HCT116 (cell line): ENCODE measurements around the gene WAS. TPM values are rescaled to one million over a fixed set of nuclear protein-coding genes. Genes with fewer than 3 reads are reported as not detected.

Experiments
- ATAC-seq: fragments of 200-7000 bp; cut with Tn5 transposase; 2 replicates; pipeline ENCODE4 v1.9.1; 2020; ENCODE audit warnings: mild to moderate bottlenecking, moderate library complexity
- BruUV-seq: library from RNA; stranded (reverse); fragments of 400-500 nt; replicated peaks from 2 replicates; lab custom pipeline; 2021; lab: Mats Ljungman, UMichigan
- CTCF ChIA-PET: fragments of 300-600 bp; sonication (Branson Sonifier 250); formaldehyde crosslinking; loops from one replicate; lab custom pipeline; 2021; ENCODE audit warnings: antibody characterized with exemption; lab: Charles Lee
- POLR2A ChIA-PET: fragments of 300-600, 350-600 bp; sonication (Branson Sonifier 250); formaldehyde crosslinking; loops from one replicate; lab custom pipeline; 2021; ENCODE audit warnings: antibody characterized with exemption; lab: Charles Lee
- RAD21 ChIA-PET, 2 experiments: fragments of 300-600 bp; sonication (Branson Sonifier 250); formaldehyde crosslinking; loops; one replicate each; lab custom pipeline; 2023; ENCODE audit warnings: low total read pairs in 2 of 2; ENCODE audit not compliant: uncharacterized antibody in 2 of 2, unreplicated experiment in 2 of 2, low non-redundant PET in 1 of 2; lab: Charles Lee
- DNase-seq: peaks from one replicate; pipeline ENCODE4 v3.0.0-alpha.2; 2010; ENCODE audit warnings: low read depth, low spot score
- H2AFZ ChIP-seq: fragments of 200-600 bp; shearing (Covaris generic), sonication (generic); 2 replicates; pipeline ENCODE4 v1.6.1; 2017; ENCODE audit warnings: low read depth, mixed run types, mixed read lengths, antibody characterized with exemption, low read length; ENCODE audit not compliant: poor library complexity, severe bottlenecking
- H3K27ac ChIP-seq: 2 replicates; pipeline ENCODE4 v1.5.1; 2012; ENCODE audit warnings: low read depth, low read length
- H3K27me3 ChIP-seq: fragments of 200-600 bp; sonication (generic); 2 replicates; pipeline ENCODE4 v1.6.1; 2016; ENCODE audit warnings: mixed run types, low read length, mixed read lengths; ENCODE audit not compliant: insufficient read depth
- H3K36me3 ChIP-seq, 2 experiments: fragments of 200-500 bp in 1 of 2; fragments of 200-600 bp in 1 of 2; sonication (Bioruptor generic) in 1 of 2; sonication (generic) in 1 of 2; 2 replicates each; pipeline versions ENCODE4 v1.5.1 to v1.6.1; 2014 to 2016; ENCODE audit warnings: low read length in 2 of 2, inconsistent platforms in 1 of 2, mixed read lengths in 1 of 2, mixed run types in 1 of 2; ENCODE audit not compliant: insufficient read depth in 2 of 2, control insufficient read depth in 1 of 2
- H3K4me1 ChIP-seq, 2 experiments: fragments of 200-600 bp in 1 of 2; sonication (generic) in 1 of 2; 2 replicates each; pipeline versions ENCODE4 v1.5.1 to v1.6.1; 2012 to 2017; ENCODE audit warnings: low read length in 2 of 2, inconsistent platforms in 1 of 2, mild to moderate bottlenecking in 1 of 2, mixed read lengths in 1 of 2, mixed run types in 1 of 2, moderate library complexity in 1 of 2; ENCODE audit not compliant: insufficient read depth in 2 of 2, control insufficient read depth in 1 of 2
- H3K4me2 ChIP-seq: fragments of 200-600 bp; sonication (generic); 2 replicates; pipeline ENCODE4 v1.6.1; 2017; ENCODE audit warnings: mixed run types, low read length, mixed read lengths
- H3K4me3 ChIP-seq, 2 experiments: fragments of 200-600 bp in 1 of 2; sonication (generic) in 1 of 2; replicated peaks in 1 of 2; 2 replicates each; pipeline ENCODE4 v1.5.1; 2011 to 2016; ENCODE audit warnings: low read length in 2 of 2, control low read depth in 1 of 2, low read depth in 1 of 2, mild to moderate bottlenecking in 1 of 2, mixed read lengths in 1 of 2, mixed run types in 1 of 2
- H3K79me2 ChIP-seq: fragments of 200-600 bp; sonication (generic); 2 replicates; pipeline ENCODE4 v1.6.1; 2017; ENCODE audit warnings: mild to moderate bottlenecking, mixed run types, low read length, moderate library complexity, mixed read lengths; ENCODE audit not compliant: insufficient read depth
- H3K9ac ChIP-seq: fragments of 200-600 bp; sonication (generic); 2 replicates; pipeline ENCODE4 v1.6.1; 2016; ENCODE audit warnings: low read length, mixed read lengths
- H3K9me2 ChIP-seq: fragments of 200-600 bp; sonication (generic), shearing (Covaris generic); 2 replicates; pipeline ENCODE4 v1.6.1; 2017; ENCODE audit warnings: mixed run types, mild to moderate bottlenecking, moderate library complexity; ENCODE audit not compliant: insufficient read depth
- H3K9me3 ChIP-seq, 2 experiments: fragments of 200-500 bp in 1 of 2; fragments of 200-600 bp in 1 of 2; sonication (Bioruptor generic) in 1 of 2; sonication (generic) in 1 of 2; 2 replicates each; pipeline ENCODE4 v1.6.1; 2014 to 2017; ENCODE audit warnings: low read length in 2 of 2, mixed read lengths in 2 of 2, inconsistent platforms in 1 of 2, low read depth in 1 of 2, mild to moderate bottlenecking in 1 of 2, mixed run types in 1 of 2, moderate library complexity in 1 of 2; ENCODE audit not compliant: control insufficient read depth in 1 of 2, insufficient read depth in 1 of 2
- H4K20me1 ChIP-seq: fragments of 200-600 bp; sonication (generic), shearing (Covaris generic); 2 replicates; pipeline ENCODE4 v1.6.1; 2017; ENCODE audit warnings: mixed run types, mild to moderate bottlenecking, moderate library complexity; ENCODE audit not compliant: insufficient read depth
- ATF3 ChIP-seq: IDR thresholded peaks from 2 replicates; pipeline ENCODE4 v1.6.1; 2012
- EGR1 ChIP-seq: IDR thresholded peaks from 2 replicates; pipeline ENCODE4 v1.6.1; 2012; ENCODE audit warnings: low read depth
- ELF1 ChIP-seq: IDR thresholded peaks from 2 replicates; pipeline ENCODE4 v1.6.1; 2012; ENCODE audit warnings: low read depth, borderline replicate concordance
- FOSL1 ChIP-seq: IDR thresholded peaks from 2 replicates; pipeline ENCODE4 v1.6.1; 2012; ENCODE audit warnings: low read depth
- JUND ChIP-seq: IDR thresholded peaks from 2 replicates; pipeline ENCODE4 v1.6.1; 2012
- MAX ChIP-seq: IDR thresholded peaks from 2 replicates; pipeline ENCODE4 v1.6.1; 2012
- REST ChIP-seq: IDR thresholded peaks from 2 replicates; pipeline ENCODE4 v1.6.1; 2012; ENCODE audit warnings: low read depth
- YY1 ChIP-seq: IDR thresholded peaks from 2 replicates; pipeline ENCODE4 v1.6.1; 2011; ENCODE audit warnings: low read length, low read depth, moderate library complexity, mild to moderate bottlenecking; ENCODE audit not compliant: insufficient replicate concordance; ENCODE audit errors: extremely low read depth
- intact Hi-C: fragments of 100-400 bp; cut with micrococcal nuclease; formaldehyde crosslinking; loops from 2 replicates; pipeline ENCODE4 v1.10.0; 2022
- total RNA-seq: library from RNA; stranded (reverse); gene quantifications from one replicate; pipeline ENCODE4 v1.2.1, GENCODE V29; 2021; ENCODE audit not compliant: unreplicated experiment

Gene WAS
- total RNA-seq, 1 experiment from 2014 or later, result 0.84 TPM

GRCh38 chrX:48720577-48721250, 37.1 kb downstream of the WAS start:
- intact Hi-C loops, result loop anchor here (10.0 kb wide), 1 partner anchor 56 kb away; no protein-coding TSS in a partner anchor
- no TSS peak for BruUV-seq
- CTCF ChIA-PET, result no interaction called here
- Histone ChIP-seq H3K9me2 (no peaks in the 10 kb centered on the region), H3K4me3 (no peak overlapping the region), H3K4me2 (no peak overlapping the region), H2AFZ (no peak overlapping the region), H3K9ac (no peak overlapping the region), H3K4me1 (no peaks in the 10 kb centered on the region), H3K79me2 (no peaks in the 10 kb centered on the region), H4K20me1 (no peaks in the 10 kb centered on the region), H3K27ac (no peak overlapping the region), H3K9me3 (no peaks in the 10 kb centered on the region), H3K36me3 (no peaks in the 10 kb centered on the region)
- RAD21 ChIA-PET, result no interaction called here
- ATAC-seq (no peak), DNase-seq (no peak)
- no peak for TF ChIP-seq ELF1
- TF ChIP-seq JUND, result no peak
- no peak for TF ChIP-seq YY1
- TF ChIP-seq REST, result no peak
- TF ChIP-seq EGR1, result no peak
- no peak for TF ChIP-seq ATF3
- TF ChIP-seq FOSL1, result no peak
- no peak for TF ChIP-seq MAX
- TF ChIP-seq, all 23 proteins: peak for 0
- no peaks in the 10 kb centered on the region for H3K27me3 ChIP-seq
- POLR2A ChIA-PET, result no interaction called here
